DMS114 treated with DMSO at 0.1 percent for 48 hours (cell line): Measurements from ENCODE around the gene LPIN3.
A peak's percentile ranks its signal among the peaks of the same experiment; 100 is the strongest.
"Not testable (repeated sequence)": the region's sequence is repeated elsewhere in the genome, so short reads cannot be mapped to it uniquely, and the experiment has no call there.

Experiments used
- DNase-seq: peaks from one replicate; lab custom pipeline; 2025; ENCODE audit not compliant: unreplicated experiment; lab: John Stamatoyannopoulos, UW

Gene LPIN3

GRCh38 chr20:41340327-41341055 lies at the start of gene LPIN3:
Gene LPIN3 (plus strand): TSS chr20:41340821. CDS start chr20:41345804, 4,983 bp downstream.
- DNase-seq = no peak

GRCh38 chr20:41293269-41294037 lies 47.2 kb upstream of the LPIN3 start:
- DNase-seq = no peak

GRCh38 chr20:41299899-41300298 lies 40.7 kb upstream of the LPIN3 start:
- no peak for DNase-seq

GRCh38 chr20:41300383-41300782 lies 40.2 kb upstream of the LPIN3 start:
- no peak for DNase-seq

- DNase-seq = no peak
Measured at GRCh38 chr20:41300886-41301285, 39.7 kb upstream of the LPIN3 start.

DNA sequence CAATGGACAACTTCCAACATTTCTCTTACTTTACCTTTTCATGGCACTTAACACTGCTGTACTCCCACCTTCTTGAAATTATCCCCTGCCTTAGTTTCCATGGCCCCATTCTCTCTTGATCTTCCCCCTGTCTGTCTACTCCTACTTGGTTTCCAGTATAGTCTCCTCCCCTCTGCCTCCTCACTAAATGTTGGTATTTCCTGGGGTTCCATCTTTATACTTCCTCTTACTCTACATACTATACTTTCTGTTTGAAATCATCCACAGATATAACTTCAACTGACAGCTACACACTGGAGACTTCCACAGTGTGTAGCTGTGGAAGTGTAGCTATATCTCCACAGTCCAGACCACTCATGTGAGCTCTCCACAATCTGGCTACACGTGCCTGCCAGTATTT lies 36.6 kb upstream of the LPIN3 start:
- no peak for DNase-seq

DNA sequence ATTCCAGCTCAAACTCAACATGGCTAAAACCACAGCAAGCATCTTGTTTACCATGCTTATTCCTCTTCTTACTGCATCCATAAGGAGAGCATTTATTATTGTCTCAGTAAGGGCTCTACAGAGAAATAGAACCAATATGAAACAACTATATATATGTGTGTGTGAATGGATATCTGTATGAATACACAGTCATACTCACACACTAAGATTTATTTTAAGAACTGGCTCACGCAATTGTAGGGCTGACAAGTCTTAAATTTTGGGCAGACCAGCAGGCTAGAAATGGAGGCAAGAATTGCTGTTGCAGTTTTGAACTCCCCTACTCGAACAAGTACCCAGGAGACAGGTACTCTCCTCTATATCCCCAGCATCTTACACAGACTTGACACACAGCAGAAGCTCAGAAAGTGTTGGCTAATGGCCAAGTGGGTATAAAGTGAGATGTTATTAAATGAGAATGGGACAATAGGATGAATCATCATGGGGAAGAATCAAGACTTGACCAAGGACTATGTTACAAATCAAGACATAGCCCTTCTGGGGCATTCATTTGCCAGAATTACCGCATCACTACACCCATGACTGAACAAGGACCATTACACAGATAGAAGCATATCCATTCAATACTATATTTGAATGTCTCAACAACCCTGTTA lies 36.1 kb upstream of the LPIN3 start:
- no peak for DNase-seq

- DNase-seq = no peak
Measured at GRCh38 chr20:41306061-41306727, 34.4 kb upstream of the LPIN3 start.

- DNase-seq = no peak
Measured at GRCh38 chr20:41307021-41307420, 33.6 kb upstream of the LPIN3 start.

- no peak for DNase-seq
Measured at GRCh38 chr20:41308290-41308711, 32.3 kb upstream of the LPIN3 start.

- DNase-seq = no peak
Measured at GRCh38 chr20:41308726-41309413, 31.8 kb upstream of the LPIN3 start.

DNA sequence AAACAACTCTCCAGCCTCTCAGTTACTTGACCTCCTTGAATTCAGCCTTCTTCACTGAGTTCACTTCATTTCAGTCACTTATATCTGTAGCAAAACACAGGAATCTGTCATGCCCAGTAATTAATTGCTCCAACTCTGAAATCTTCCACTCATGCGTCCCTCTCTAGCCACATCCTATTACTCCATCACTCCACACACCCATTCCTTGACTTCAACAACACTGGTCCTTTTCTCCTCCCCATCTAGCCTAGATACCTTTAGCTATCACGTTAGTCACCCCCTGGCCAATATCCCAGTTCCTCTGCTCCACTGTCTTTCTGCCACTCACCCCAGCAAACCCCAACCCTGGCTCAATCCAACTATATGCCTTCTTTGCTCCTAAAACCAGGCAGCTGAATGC lies 30.8 kb upstream of the LPIN3 start:
- no peak for DNase-seq

DNA sequence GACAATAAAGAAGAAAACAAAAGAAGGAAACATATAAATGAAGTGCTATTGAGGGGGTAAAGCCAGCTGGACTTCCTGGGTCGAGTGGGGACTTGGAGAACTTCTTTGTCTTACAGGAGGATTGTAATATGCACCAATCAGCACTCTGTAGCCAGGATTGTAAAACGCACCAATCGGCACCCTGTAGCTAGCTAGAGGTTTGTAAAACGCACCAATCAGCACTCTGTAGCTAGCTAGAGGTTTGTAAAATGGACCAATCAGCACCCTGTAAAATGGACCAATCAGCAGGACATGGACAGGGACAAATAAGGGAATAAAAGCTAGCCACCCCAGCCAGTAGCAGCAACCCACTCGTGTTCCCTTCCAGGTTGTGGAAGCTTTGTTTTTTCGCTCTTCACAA lies 28.6 kb upstream of the LPIN3 start:
- DNase-seq = not testable (repeated sequence)

DNA sequence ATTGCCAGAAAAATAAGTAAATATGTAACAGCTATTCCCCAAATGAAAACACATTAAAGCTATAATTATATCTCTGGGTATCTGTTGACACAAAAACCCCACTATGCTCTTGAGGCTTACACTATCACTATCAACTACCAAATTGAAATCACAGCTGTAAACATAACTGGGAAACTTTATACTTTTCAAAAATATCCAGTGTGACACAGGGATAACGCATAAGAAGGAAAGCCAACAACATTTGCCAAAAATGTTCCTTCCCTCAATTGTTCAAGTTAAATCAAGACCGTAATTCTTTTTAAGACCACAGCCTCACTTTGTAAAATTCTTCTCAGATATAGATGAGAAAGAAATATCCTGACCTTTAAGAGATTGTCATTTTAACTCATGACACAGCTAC lies 26.2 kb upstream of the LPIN3 start:
- no peak for DNase-seq

DNA sequence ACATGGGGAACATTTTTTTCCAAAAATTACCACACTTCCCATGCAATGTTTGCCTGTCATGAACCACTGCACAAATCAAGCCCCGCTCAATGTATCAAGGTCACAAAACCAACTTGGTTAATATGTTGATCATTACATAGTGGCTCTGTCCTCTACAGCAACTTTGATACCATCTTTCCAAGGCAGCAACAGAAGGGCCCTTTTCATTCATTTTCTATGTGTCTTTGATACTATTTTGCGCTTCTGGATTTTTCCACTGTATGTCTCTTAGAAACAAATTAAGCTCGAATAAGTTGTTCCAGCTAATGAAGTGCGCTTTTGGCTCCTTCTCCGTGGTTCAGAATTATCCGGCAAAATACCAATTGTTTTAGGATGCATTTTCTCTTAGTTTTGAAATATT lies 24.6 kb upstream of the LPIN3 start:
- DNase-seq = no peak

DNA sequence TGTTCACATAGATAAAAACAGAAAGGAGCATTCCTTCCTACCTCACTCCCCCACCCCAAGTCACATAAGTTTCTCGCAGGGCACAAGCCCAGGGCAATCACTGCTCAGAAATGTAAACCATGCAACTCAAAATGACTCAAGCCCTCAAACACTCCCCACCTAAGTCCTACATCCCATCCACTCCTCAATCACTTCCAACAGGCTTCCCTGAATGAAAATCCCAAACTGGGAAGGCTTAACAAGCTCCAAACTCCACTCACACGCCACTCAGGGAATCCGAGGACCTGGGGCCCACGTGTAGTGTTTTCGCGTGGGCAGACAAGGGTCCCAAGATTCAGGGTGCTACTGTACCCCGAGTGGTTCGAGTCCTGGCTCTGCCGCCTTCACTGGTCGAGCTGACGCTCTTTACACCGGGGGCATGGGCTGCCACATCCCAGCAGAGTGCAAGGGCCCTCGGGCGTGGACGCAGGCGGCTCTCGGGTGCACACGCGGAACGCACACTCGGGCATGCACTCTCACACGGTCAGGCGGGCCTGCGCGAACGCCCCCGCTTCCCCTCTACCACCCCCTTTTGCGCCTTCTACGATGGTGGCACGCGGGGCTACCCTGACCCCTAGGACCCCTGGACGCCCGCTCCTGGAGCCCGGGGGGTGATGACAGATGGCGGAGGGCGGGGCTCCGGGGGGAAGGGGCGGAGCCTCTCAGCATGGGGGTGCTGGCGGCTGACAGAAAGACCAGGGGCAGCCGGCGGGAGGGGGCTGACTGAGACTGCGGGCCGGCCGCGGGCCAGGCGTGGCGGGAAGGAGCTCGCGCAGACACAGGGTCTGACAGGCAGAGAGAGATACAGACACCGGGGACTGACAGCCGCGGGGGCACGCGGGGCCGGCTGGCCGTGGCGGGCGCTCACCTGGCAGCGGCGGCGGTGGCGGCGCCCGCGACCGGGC lies 23.7 kb upstream of the LPIN3 start:
- no peak for DNase-seq

DNA sequence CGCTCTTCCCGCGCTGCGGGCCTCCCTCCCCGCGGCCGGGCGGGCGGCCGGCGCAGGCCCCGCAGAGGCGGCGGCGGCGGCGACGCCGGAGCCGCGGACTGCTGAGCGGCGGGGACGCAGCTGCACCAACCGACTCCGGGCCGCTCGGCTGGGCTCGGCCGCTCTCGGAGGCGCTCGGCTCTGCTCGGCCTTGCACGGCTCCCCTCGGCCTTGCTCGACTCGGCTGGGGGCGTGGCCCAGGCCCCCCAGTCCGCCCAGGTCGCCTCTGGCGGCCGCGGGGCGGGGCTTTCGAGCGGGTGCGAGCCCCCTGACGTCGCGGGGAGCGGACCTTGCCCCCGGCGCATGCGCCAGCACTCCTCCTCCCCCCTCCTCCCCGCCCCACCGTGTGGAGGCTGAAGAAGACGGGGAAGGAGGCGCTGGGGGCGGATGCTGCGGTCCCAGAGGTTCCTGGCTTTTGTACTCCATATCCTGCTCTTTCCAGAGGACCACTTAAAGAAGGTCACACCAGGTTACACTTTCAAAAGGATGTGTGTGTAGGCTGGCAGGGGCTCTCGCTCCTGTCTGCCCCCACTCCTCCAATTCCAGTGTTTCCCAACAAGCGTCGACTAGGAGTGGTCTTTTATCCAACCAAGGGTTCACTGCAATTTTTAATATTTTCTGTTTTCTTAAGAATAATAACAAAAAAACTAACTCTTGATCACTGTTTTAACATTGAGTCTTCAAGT lies 22.9 kb upstream of the LPIN3 start, which contains the start of gene ZHX3:
TSS of gene ZHX3 (minus strand) at position 186 of the 725 bp plus-strand sequence. CDS start 112,815 bp downstream, outside the sequence.
- peak; percentile 79 for DNase-seq

DNA sequence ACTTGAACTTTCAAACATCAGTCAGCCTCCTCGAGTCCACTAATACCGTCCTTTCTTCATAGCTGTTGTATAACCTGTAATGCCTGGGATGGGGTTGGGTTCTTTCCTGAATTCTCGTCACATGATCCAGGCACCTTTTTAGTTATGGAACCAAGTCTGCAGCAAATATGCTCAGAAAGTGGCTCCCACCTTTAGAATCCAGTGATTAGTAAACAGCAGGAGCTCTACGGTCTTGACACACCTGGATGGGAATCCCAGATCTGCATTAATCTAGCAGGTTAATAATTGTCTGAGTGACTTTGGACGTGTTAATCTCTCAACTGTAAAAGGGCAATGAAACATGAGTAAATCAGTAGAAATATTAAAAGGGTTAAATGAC lies 22.4 kb upstream of the LPIN3 start:
- no peak for DNase-seq

DNA sequence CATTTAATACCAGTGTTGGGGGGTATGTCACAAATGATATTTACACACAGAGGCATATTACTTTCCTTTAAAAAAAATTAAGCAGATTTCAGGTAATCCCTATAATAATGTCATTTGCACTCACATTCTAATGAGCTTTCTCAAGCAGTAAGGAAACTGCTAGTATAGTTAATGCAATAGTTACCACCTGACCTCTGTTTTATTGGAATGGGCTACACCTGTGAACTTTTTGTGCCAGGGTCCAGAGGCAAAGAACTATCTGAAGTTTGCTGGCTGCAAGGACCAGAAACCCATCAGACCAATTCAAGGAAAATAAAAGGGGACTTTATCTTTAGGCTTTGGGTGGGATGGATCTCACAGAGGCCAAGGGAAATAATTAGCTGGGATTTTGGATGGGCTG lies 20.2 kb upstream of the LPIN3 start:
- no peak for DNase-seq
